D721Med (cell line): ENCODE results near the gene ZNF394.
A peak's percentile ranks its signal among the peaks of the same experiment; 100 is the strongest.

Source experiments
- DNase-seq: peaks from one replicate; pipeline ENCODE4 v3.0.0; 2011; ENCODE audit warnings: low spot score; ENCODE audit not compliant: insufficient read length
- FAIRE-seq: peaks from 2 replicates; lab custom pipeline; 2011; peaks lifted over from hg19 to GRCh38; lab: Jason Lieb, UNC
- TF ChIP-seq, protein P1 (sequence below): IDR thresholded peaks from 2 replicates; pipeline ENCODE4 v1.5.1; 2012; ENCODE audit warnings: mild to moderate bottlenecking, control low read depth; ENCODE audit not compliant: insufficient read depth; ENCODE audit errors: missing control alignments

ZNF394 gene

DNA sequence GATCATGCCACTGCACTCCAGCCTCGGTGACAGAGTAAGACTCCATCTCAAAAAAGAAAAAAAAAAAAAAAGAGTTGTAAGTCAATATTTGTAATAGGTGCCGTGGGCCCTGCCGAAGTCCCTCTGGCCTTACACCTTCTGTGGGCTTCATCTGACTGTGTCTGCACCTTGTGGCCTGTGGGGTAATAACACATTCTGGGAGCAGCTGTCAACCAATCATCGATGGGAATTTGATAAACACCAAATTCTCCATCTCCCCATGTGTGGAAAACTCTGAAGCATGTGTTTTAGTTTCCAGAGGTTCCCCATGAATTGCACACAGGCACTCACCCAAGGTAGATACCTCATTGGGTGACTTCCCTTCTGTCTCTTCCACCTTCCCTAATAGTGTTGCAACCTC is 10.8 kb downstream of the ZNF394 start:
- no peak for DNase-seq
- no peak for FAIRE-seq
- TF ChIP-seq, protein P1, sequence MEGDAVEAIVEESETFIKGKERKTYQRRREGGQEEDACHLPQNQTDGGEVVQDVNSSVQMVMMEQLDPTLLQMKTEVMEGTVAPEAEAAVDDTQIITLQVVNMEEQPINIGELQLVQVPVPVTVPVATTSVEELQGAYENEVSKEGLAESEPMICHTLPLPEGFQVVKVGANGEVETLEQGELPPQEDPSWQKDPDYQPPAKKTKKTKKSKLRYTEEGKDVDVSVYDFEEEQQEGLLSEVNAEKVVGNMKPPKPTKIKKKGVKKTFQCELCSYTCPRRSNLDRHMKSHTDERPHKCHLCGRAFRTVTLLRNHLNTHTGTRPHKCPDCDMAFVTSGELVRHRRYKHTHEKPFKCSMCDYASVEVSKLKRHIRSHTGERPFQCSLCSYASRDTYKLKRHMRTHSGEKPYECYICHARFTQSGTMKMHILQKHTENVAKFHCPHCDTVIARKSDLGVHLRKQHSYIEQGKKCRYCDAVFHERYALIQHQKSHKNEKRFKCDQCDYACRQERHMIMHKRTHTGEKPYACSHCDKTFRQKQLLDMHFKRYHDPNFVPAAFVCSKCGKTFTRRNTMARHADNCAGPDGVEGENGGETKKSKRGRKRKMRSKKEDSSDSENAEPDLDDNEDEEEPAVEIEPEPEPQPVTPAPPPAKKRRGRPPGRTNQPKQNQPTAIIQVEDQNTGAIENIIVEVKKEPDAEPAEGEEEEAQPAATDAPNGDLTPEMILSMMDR, result no peak

DNA sequence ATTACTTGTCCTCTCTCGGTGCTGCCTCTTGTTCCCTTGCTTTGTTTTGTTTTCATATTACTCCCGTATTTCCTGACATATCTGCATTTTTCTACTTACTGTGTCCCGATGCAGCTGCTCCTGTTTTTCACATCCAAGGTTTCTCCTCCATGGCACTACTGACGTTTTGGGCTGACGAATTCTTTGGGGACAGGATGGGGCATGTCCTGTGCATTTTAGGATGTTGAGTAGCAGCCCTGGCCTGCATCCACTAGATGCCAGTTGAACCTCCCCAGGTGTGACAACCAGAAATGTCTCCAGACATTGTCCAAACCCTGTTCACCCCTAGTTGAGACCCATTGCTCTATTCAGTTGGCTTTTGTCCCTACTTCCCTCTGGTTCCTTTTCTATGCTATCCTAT is 15.0 kb downstream of the ZNF394 start:
- TF ChIP-seq, protein P1, result no peak
- FAIRE-seq (no peak), DNase-seq (no peak)

DNA sequence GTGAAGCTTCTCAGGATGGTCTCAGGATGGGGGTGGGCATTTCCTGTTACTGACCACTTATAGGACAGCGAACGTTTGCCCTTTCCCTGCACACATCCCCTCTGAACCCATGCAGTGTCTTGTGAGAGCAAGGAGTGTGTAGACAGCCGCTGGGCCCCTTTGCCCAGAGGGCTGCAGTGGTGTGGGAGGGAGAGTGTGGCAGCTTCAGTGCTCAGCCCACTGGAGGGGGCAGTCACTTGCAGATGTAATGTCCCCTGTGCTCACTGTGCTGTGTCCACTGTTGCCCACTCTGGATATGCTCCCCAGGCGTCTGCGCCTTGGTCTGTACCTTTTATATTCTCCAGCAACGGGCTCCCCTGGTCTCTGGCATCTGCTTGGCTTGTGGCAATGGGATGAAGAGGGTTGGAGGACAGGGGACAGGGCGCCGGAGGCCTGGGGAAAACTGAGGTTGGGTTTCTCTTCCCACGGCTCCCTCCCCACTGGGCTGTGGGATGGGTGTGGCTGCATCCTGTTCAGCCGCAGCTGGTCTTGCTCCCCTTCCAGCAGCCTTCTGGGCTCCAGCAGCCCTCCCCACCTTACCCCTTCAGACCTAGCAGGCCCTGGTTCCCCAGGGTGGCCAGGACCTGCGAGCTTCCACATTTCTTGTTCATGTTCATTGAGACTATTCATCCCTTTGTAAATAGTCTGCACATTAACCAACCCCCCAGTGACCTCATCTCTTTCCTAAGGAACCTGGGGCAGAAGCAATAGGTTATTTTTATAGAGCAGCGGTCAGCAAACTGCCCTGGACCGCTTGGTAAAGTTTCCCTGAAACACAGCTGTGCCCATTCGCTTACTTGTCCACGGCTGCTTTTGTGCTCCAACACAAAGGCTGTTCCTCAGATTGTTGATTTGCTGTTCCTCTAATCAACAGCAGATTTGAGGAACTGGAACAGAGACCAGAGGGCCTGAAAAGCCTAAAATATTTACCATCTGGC is 21.3 kb downstream of the ZNF394 start:
- no peak for FAIRE-seq
- TF ChIP-seq, protein P1, result no peak
- no peak for DNase-seq

DNA sequence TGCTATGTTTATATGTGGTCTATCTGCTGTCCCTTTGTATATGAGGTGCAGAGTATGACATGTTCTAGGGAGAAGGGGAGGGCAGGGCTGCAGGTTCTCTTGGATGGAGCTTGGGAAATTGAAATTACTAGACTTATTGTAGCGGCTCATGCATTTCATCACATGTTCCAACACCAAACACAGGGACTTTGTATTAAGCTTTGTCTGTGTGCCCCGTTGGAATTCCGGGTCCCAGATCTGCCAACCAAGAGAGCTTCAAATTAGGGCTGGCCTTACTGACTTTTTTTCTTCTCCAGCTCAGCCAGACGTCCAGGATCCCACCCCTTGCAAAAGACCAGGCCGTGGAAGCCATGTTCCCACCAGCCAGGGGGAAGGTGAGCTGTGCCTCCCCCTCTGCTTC is 24.0 kb downstream of the ZNF394 start:
- TF ChIP-seq, protein P1, result no peak
- FAIRE-seq (no peak), DNase-seq (no peak)

DNA sequence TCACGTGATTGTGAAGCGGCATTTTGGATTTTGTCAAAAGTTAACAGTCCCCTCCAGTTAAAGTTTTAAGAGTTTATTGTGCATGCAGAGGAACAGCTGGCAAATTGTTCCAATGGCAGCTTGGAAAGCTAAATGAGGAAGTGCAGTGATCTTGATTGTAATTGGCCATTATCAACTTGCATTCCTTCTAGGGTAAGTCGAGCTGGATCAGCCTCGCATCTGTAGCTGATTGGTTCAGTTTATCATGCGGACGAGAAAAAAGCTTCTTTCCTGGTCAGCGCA is 26.8 kb downstream of the ZNF394 start:
- DNase-seq, result peak; percentile 72
- FAIRE-seq, result peak; percentile 58
- TF ChIP-seq, protein P1, result no peak

GRCh38 chr7:99472561-99473314 is 27.3 kb downstream of the ZNF394 start, which contains the start of gene ZNF789:
ZNF789 (plus strand) TSS chr7:99472890; CDS start chr7:99476457, 3,567 bp downstream.
- DNase-seq (peak; percentile 95), FAIRE-seq (no peak)
- TF ChIP-seq, protein P1, result no peak
